ENCODE results near the gene TGFBR1. TPM values are rescaled to one million over a fixed set of nuclear protein-coding genes. Genes with fewer than 3 reads are reported as not detected.

TGFBR1 gene
- total RNA-seq, 2 donors from 2014 or later = 74.8 to 75.6 TPM

DNA sequence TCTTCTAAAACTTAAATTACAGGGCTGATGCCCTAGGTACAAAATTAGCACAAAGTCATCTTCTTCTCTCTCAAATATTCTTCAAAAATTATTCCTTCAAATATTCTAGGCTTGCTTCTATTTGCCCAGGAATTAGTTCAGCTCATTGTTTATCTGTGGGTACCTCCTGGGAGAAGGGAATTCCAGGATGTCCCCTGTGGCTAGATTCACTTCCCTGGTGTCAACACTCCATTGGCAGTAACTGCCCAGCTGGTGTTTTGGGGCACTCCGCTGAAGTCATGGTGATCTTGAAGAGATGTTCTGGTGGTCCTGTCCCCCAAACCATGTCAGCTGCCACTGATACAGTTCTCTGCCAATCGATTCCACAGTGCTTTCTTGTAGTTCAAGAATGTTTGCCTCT is 26.2 kb upstream of the TGFBR1 start:
- Mint-ChIP-seq H3K9me3 (peaks cover 10% of the 10 kb centered on the region), H3K4me3 (no peak overlapping the region), H3K4me1 (peaks cover 26% of the 10 kb centered on the region), H3K27me3 (ENCODE audit: insufficient read depth) (peaks cover 3% of the 10 kb centered on the region), H3K36me3 (ENCODE audit: low read depth) (no peaks in the 10 kb centered on the region), H3K27ac (no peak overlapping the region)
- TF ChIP-seq, protein P1, sequence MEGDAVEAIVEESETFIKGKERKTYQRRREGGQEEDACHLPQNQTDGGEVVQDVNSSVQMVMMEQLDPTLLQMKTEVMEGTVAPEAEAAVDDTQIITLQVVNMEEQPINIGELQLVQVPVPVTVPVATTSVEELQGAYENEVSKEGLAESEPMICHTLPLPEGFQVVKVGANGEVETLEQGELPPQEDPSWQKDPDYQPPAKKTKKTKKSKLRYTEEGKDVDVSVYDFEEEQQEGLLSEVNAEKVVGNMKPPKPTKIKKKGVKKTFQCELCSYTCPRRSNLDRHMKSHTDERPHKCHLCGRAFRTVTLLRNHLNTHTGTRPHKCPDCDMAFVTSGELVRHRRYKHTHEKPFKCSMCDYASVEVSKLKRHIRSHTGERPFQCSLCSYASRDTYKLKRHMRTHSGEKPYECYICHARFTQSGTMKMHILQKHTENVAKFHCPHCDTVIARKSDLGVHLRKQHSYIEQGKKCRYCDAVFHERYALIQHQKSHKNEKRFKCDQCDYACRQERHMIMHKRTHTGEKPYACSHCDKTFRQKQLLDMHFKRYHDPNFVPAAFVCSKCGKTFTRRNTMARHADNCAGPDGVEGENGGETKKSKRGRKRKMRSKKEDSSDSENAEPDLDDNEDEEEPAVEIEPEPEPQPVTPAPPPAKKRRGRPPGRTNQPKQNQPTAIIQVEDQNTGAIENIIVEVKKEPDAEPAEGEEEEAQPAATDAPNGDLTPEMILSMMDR (conservative IDR thresholded peaks at IDR 0.05) = no peak
- peaks cover 11% of the 10 kb centered on the region for H3K4me1 ChIP-seq (ENCODE audit: control insufficient read depth, insufficient read depth, low read length)
- H3K9me3 ChIP-seq (ENCODE audit: control insufficient read depth, low read length) = peaks cover 17% of the 10 kb centered on the region
- H3K36me3 ChIP-seq (ENCODE audit: control insufficient read depth, insufficient read depth, low read length) = no peaks in the 10 kb centered on the region
- H3K4me3 ChIP-seq (ENCODE audit: low read length) = no peak overlapping the region
- H3K27ac ChIP-seq (ENCODE audit: low read depth, low read length) = no peak overlapping the region
- no peak for DNase-seq
- H3K27me3 ChIP-seq (ENCODE audit: control insufficient read depth, insufficient read depth, low read length, poor library complexity, severe bottlenecking) = no peaks in the 10 kb centered on the region
- H3K9ac ChIP-seq (ENCODE audit: extremely low read depth, low read length, poor library complexity, severe bottlenecking) = no peak overlapping the region
- 75 to 84% methylated on average over 2 of the region's 2 CpGs for WGBS, 2 experiments (ENCODE audit: insufficient coverage in 1 of 2, insufficient read length in 1 of 2)

- H3K9ac ChIP-seq (ENCODE audit: extremely low read depth, low read length, poor library complexity, severe bottlenecking) = no peak overlapping the region
- no peak overlapping the region for H3K27ac Mint-ChIP-seq
- H3K4me1 ChIP-seq (ENCODE audit: control insufficient read depth, insufficient read depth, low read length) = peaks cover 11% of the 10 kb centered on the region
- TF ChIP-seq, protein P1 (conservative IDR thresholded peaks at IDR 0.05) = no peak
- no peak overlapping the region for H3K27ac ChIP-seq (ENCODE audit: low read depth, low read length)
- peaks cover 10% of the 10 kb centered on the region for H3K9me3 Mint-ChIP-seq
- 89 to 95% methylated on average over 1 to 3 of the region's 3 CpGs for WGBS, 2 experiments (ENCODE audit: insufficient coverage in 1 of 2, insufficient read length in 1 of 2)
- peaks cover 26% of the 10 kb centered on the region for H3K4me1 Mint-ChIP-seq
- no peaks in the 10 kb centered on the region for H3K27me3 ChIP-seq (ENCODE audit: control insufficient read depth, insufficient read depth, low read length, poor library complexity, severe bottlenecking)
- peaks cover 19% of the 10 kb centered on the region for H3K9me3 ChIP-seq (ENCODE audit: control insufficient read depth, low read length)
- H3K4me3 ChIP-seq (ENCODE audit: low read length) = no peak overlapping the region
- H3K36me3 Mint-ChIP-seq (ENCODE audit: low read depth) = no peaks in the 10 kb centered on the region
- H3K27me3 Mint-ChIP-seq (ENCODE audit: insufficient read depth) = peaks cover 3% of the 10 kb centered on the region
- no peaks in the 10 kb centered on the region for H3K36me3 ChIP-seq (ENCODE audit: control insufficient read depth, insufficient read depth, low read length)
- DNase-seq = no peak
- H3K4me3 Mint-ChIP-seq = no peak overlapping the region
Measured at GRCh38 chr9:99079542-99079941, 25.4 kb upstream of the TGFBR1 start.

- H3K9ac ChIP-seq (ENCODE audit: extremely low read depth, low read length, poor library complexity, severe bottlenecking) = no peak overlapping the region
- Mint-ChIP-seq H3K9me3 (peaks cover 11% of the 10 kb centered on the region), H3K4me1 (peaks cover 12% of the 10 kb centered on the region), H3K27ac (no peak overlapping the region), H3K4me3 (no peak overlapping the region), H3K36me3 (ENCODE audit: low read depth) (no peaks in the 10 kb centered on the region), H3K27me3 (ENCODE audit: insufficient read depth) (peaks cover 3% of the 10 kb centered on the region)
- peaks cover 19% of the 10 kb centered on the region for H3K9me3 ChIP-seq (ENCODE audit: control insufficient read depth, low read length)
- peak overlapping the region; percentile 20 for H3K4me3 ChIP-seq (ENCODE audit: low read length)
- no peaks in the 10 kb centered on the region for H3K27me3 ChIP-seq (ENCODE audit: control insufficient read depth, insufficient read depth, low read length, poor library complexity, severe bottlenecking)
- TF ChIP-seq, protein P1 (conservative IDR thresholded peaks at IDR 0.05) = no peak
- H3K36me3 ChIP-seq (ENCODE audit: control insufficient read depth, insufficient read depth, low read length) = no peaks in the 10 kb centered on the region
- DNase-seq = no peak
- H3K4me1 ChIP-seq (ENCODE audit: control insufficient read depth, insufficient read depth, low read length) = peaks cover 4% of the 10 kb centered on the region
- WGBS, 2 experiments (ENCODE audit: insufficient coverage in 1 of 2, insufficient read length in 1 of 2) = 86 to 87% methylated on average over 4 to 6 of the region's 6 CpGs
- no peak overlapping the region for H3K27ac ChIP-seq (ENCODE audit: low read depth, low read length)
Measured at GRCh38 chr9:99083051-99083450, 21.9 kb upstream of the TGFBR1 start.

All from endodermal cell (in vitro differentiated cells).